Glutamatergic neuron (in vitro differentiated cells): ENCODE results near the gene RASA4B. TPM values are rescaled to one million over a fixed set of nuclear protein-coding genes. Genes with fewer than 3 reads are reported as not detected.
"Not testable (repeated sequence)": the region's sequence is repeated elsewhere in the genome, so short reads cannot be mapped to it uniquely, and the experiment has no call there.

Source experiments
- DNase-seq: peaks from one replicate; pipeline ENCODE4 v3.0.0; 2022
- H3K27ac Mint-ChIP-seq: one replicate; pipeline ENCODE4 v1.8.0; 2020; ENCODE audit warnings: mild to moderate bottlenecking, mixed read lengths, inconsistent platforms; ENCODE audit not compliant: unreplicated experiment
- H3K27me3 Mint-ChIP-seq: one replicate; pipeline ENCODE4 v1.8.0; 2020; ENCODE audit warnings: mild to moderate bottlenecking, moderate library complexity, mixed read lengths, inconsistent platforms; ENCODE audit not compliant: unreplicated experiment
- H3K36me3 Mint-ChIP-seq: one replicate; pipeline ENCODE4 v1.8.0; 2020; ENCODE audit warnings: mild to moderate bottlenecking, mixed read lengths, inconsistent platforms; ENCODE audit not compliant: unreplicated experiment
- H3K4me1 Mint-ChIP-seq: one replicate; pipeline ENCODE4 v1.8.0; 2020; ENCODE audit warnings: mild to moderate bottlenecking, low read depth, mixed read lengths, inconsistent platforms; ENCODE audit not compliant: unreplicated experiment
- H3K4me3 Mint-ChIP-seq: one replicate; pipeline ENCODE4 v1.8.0; 2020; ENCODE audit warnings: mild to moderate bottlenecking, mixed read lengths, inconsistent platforms; ENCODE audit not compliant: unreplicated experiment
- H3K9me3 Mint-ChIP-seq: one replicate; pipeline ENCODE4 v1.8.0; 2020; ENCODE audit warnings: mild to moderate bottlenecking, moderate library complexity, mixed read lengths, inconsistent platforms; ENCODE audit not compliant: unreplicated experiment
- long read RNA-seq: library from polyadenylated mRNA; unstranded; transcript quantifications from one replicate; pipeline ENCODE4 v2.0.0, GENCODE V29; 2020; ENCODE audit not compliant: unreplicated experiment
- total RNA-seq: library from RNA; stranded (reverse); fragmentation: NEBNext Ultra II Directional; extraction: Animal tissue kit (Norgen Biotek cat#: 25700); gene quantifications from one replicate; pipeline ENCODE4 v1.2.1, GENCODE V29; 2021; ENCODE audit not compliant: unreplicated experiment

RASA4B gene
- 40.1 TPM for total RNA-seq
- long read RNA-seq, transcript RASA4B-202 (21 exons, 2,931 nt): major isoform, 6 of 19 reads
- long read RNA-seq, partial matches to known transcripts: 10 of 19 reads
- long read RNA-seq, other reads (novel, unspliced or antisense): 1 of 19 reads

DNA sequence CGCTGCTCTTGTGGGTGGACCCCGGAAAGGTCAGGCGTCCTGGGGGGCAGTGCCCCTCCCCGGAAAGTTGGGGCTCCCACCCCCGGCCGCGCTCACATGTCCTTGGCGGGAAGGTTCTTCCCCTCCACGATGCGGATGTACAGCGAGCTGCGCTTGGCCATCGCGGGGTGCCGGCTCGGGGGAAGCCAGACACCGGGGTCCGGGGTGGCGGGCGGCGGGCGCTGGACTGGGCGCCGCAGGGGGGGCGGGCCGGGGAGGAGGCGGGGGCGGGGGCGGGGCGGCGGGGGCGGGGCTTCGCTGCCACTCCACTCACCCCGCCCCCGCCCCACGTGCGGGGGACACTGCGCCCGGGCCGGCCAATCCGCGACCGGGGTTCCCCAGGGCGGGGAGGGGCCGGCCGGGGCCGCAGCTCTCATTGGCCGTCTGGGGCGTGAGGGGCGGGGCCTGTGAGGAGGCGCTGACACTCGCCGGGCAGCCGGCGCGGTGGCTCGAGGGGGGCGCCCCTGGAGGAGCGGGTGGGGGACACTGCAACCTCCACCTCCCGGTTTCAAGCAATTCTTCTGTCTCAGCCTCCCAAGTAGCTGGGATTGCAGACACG lies at the start of gene RASA4B:
RASA4B (minus strand) TSS at position 228 of the 598 bp plus-strand sequence; CDS start at position 161, 67 bp downstream.
- not testable (repeated sequence) for H3K27ac Mint-ChIP-seq, H3K4me1 Mint-ChIP-seq, H3K4me3 Mint-ChIP-seq, H3K36me3 Mint-ChIP-seq, H3K9me3 Mint-ChIP-seq, H3K27me3 Mint-ChIP-seq
- DNase-seq: peak; percentile 21

DNA sequence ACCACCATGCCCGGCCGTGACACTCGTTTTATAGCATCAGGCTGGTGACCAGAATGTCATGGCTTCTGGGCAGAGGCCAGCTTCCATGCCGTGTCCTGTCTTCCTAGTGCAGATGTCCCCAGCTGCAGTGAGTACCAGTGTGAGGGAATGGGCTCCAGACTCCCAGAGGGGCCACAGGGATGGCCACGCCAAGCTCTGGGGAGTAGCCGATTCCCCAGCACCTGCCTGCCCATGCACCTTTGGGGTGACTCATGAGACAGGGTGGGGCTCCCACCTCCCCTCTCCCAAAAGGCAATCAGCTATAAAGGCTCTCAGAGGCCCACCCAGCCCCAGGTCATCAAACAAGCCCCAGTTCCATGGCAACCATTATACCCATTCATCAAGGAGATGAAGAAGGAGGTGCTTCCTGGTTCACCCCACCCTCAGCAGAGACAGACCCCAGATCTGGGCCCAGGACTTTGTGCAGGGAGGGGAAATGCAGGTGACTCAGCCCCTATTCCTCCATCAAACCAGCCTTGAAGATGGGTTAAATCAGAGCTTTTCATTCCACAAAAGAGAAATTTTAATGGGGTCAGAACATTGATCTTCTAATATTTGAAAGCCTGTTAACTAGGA lies 33.3 kb upstream of the RASA4B start, which contains the start of gene SPDYE2:
SPDYE2 (plus strand) TSS at position 419 of the 615 bp plus-strand sequence. CDS start 2,030 bp downstream, outside the sequence.
- not testable (repeated sequence) for DNase-seq, H3K27me3 Mint-ChIP-seq, H3K36me3 Mint-ChIP-seq, H3K27ac Mint-ChIP-seq, H3K4me1 Mint-ChIP-seq, H3K4me3 Mint-ChIP-seq, H3K9me3 Mint-ChIP-seq

DNA sequence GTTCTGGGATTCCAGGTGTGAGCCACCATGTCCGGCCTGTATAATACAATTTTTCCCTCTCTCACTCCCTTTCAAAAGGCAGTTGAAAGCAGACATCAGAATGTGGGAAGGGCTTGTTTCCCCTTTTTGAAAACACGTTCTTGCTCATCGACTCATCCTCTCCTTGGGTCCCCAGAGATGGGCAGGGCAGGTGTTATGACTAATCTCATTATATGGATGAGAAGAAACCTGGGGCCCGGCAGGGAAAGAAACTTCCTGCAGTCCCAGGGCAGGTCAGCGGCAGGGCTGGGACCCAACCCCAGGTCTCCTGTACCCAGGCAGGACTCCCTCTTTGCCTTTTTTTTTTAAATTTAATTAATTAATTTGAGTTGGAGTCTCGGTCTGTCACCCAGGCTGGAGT lies 28.8 kb upstream of the RASA4B start:
- DNase-seq, H3K4me1 Mint-ChIP-seq, H3K27me3 Mint-ChIP-seq, H3K4me3 Mint-ChIP-seq, H3K36me3 Mint-ChIP-seq, H3K9me3 Mint-ChIP-seq, H3K27ac Mint-ChIP-seq: not testable (repeated sequence)

DNA sequence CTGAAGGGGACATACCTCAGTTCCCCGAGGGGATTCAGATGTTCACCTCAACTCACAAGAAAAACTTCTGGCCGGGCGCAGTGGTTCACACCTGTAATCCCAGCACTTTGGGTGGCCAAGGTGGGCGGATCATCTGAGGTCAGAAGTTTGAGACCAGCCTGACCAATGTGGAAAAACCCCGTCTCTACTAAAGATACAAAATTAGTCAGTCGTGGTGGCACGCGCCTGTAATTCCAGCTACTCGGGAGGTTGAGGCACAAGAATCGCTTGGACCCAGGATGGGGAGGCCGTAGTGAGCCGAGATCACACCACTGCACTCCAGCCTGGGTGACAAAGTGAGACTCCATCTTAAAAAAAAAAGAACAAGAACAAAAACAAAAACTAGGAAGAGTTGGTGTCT lies 27.7 kb upstream of the RASA4B start:
- not testable (repeated sequence) for H3K27ac Mint-ChIP-seq, H3K4me1 Mint-ChIP-seq, H3K27me3 Mint-ChIP-seq, H3K36me3 Mint-ChIP-seq, H3K9me3 Mint-ChIP-seq, H3K4me3 Mint-ChIP-seq, DNase-seq

DNA sequence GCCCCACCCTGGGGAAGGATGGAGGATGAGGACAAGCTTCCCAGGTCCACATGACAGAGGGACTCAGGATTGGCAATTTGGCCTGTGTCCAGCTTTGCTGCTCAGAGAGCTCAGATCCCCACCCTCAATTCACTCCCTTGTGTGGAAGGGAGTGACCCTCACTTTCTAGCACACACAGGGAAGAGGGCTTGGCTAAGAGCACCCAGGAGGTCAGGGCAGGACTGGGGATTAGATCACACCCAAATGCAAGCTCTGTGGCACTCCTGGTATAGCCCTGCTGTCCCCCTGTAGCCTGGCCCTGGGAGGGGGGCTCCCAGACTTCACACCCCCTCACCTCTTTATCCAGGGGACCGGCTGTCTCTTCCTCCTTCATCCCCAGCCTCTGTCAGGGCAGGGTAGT lies 26.8 kb upstream of the RASA4B start:
- not testable (repeated sequence) for H3K4me3 Mint-ChIP-seq, H3K36me3 Mint-ChIP-seq, H3K9me3 Mint-ChIP-seq, H3K4me1 Mint-ChIP-seq, H3K27ac Mint-ChIP-seq, DNase-seq, H3K27me3 Mint-ChIP-seq

DNA sequence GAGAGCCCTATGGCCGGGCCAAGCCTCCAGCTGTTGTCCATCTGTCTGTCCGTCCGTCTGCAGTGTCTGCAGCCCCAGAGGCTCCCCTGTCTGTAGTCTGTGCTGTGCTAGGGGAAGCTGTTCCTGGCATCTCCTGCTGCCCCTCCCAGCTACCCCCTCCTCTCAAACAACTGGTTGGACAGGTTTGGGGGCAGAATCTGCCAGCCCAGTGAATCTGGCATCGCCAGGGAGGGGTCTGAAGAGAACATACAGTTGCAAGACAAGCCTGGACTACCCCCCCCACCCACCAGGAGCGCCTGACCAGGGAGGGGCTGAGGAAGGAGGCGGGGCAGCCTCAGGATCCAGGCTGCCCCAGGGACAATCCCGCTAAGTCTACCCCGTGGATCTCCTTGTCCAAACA lies 26.0 kb upstream of the RASA4B start, which contains the start of gene UPK3BL2:
UPK3BL2 (minus strand) TSS at position 101 of the 400 bp plus-strand sequence; CDS start at position 41, 60 bp downstream.
- H3K36me3 Mint-ChIP-seq, H3K9me3 Mint-ChIP-seq, H3K27me3 Mint-ChIP-seq, DNase-seq, H3K4me1 Mint-ChIP-seq, H3K27ac Mint-ChIP-seq, H3K4me3 Mint-ChIP-seq: not testable (repeated sequence)

DNA sequence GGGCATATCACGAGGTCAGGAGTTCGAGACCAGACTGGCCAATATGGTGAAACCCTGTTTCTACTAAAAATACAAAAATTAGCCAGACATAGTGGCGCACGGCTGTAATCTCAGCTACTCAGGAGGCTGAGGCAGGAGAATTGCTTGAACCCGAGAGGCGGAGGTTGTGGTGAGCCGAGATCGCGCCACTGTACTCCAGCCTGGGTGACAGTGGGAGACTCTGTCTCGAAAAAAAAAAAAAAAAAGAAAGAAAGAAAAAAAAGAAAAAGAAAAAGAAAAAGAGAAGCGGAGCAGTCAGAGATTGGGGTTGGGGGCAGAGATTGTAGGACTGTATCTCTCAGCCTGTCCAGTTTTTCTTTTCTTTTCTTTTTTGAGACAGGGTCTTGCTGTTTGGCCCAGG lies 25.2 kb upstream of the RASA4B start:
- not testable (repeated sequence) for H3K9me3 Mint-ChIP-seq, H3K27me3 Mint-ChIP-seq, H3K4me3 Mint-ChIP-seq, H3K27ac Mint-ChIP-seq, DNase-seq, H3K4me1 Mint-ChIP-seq, H3K36me3 Mint-ChIP-seq

DNA sequence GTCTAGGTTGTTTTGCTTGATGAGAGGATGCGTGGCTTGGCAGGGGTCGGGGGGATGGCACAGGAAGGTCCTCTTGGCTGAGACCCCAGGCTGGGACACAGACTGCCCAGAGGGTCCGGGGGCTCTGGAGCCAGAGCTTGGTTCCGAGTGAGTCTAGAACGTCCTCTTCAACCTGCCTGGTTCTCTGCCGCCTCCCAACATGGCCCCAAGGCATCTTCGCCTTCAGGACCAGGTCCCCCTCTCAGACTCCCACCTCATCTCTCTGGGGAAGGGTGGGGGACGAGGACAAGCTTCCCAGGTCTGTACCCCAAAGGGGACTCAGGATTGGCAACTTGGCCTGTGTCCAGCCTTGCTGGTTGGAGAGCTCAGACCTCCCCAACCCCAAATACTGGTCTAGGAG lies 24.5 kb upstream of the RASA4B start:
- H3K27ac Mint-ChIP-seq, H3K27me3 Mint-ChIP-seq, H3K36me3 Mint-ChIP-seq, H3K9me3 Mint-ChIP-seq, H3K4me1 Mint-ChIP-seq, DNase-seq, H3K4me3 Mint-ChIP-seq: not testable (repeated sequence)

DNA sequence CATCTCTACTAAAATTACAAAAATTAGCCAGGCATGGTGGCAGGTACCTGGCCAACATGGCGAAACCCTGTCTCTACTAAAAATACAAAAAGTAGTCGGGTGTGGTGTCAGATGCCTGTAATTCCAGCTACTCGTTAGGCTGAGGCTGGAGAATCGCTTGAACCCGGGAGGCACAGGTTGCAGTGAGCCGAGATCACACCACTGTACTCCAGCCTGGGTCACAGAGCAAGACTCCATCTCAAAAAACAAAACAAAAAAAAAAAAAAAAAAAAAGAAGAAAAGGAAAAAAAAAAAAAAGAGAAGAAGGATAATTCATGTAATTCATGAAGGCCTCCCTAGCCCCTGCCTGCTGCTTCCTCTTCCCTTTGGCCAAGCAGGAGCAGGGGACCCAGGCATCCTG lies 23.0 kb upstream of the RASA4B start:
- not testable (repeated sequence) for H3K27ac Mint-ChIP-seq, H3K36me3 Mint-ChIP-seq, H3K9me3 Mint-ChIP-seq, H3K4me3 Mint-ChIP-seq, H3K4me1 Mint-ChIP-seq, H3K27me3 Mint-ChIP-seq, DNase-seq

DNA sequence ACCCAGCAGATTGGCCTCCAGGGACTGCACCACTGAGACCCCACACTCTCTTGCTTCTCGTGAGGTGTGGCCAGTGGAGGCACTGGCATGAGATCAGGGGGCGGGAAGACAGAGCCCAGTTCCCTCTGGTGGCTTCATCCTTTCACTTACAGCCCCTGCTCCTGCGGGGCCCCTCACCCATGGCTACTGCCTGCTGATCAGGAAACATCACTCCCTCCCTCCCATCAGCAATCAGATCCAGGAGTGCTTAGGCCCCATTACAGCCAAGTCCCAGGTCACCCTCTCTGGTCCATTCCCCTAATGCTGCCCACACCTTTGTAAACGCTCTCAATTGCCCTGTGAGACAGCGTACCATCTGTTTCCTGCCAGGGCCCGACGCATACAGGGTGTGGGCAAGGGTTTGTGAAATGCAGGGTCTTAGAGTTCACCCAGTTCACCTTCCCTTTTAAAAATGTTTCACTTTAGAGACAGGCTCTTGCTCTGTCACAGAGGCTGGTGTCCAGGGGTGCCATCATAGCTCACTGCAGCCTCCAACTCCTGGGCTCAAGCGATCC lies 17.6 kb upstream of the RASA4B start:
- H3K27me3 Mint-ChIP-seq, H3K4me3 Mint-ChIP-seq, H3K9me3 Mint-ChIP-seq, H3K36me3 Mint-ChIP-seq, DNase-seq, H3K27ac Mint-ChIP-seq, H3K4me1 Mint-ChIP-seq: not testable (repeated sequence)

DNA sequence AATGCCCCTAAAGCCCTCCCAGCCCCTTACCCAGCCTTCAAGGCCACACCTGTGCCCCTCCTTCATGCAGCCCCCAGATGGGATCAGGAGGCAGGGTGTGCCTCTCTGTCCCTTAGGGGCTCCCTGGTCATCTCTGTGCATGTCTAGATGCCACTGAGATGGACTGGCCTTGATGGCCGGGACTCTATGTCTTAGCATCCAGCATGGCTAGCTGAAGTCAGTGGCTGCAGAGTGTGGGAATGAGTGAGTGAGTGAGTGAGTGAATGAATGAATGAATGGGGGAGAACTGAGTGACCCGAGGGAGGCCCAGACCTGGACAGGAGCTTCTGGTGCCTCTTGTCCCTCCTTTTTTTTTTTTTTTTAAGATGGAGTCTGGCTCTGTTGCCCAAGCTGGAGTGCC lies 14.6 kb upstream of the RASA4B start:
- H3K27me3 Mint-ChIP-seq, H3K9me3 Mint-ChIP-seq, H3K4me1 Mint-ChIP-seq, H3K4me3 Mint-ChIP-seq, H3K36me3 Mint-ChIP-seq, DNase-seq, H3K27ac Mint-ChIP-seq: not testable (repeated sequence)

DNA sequence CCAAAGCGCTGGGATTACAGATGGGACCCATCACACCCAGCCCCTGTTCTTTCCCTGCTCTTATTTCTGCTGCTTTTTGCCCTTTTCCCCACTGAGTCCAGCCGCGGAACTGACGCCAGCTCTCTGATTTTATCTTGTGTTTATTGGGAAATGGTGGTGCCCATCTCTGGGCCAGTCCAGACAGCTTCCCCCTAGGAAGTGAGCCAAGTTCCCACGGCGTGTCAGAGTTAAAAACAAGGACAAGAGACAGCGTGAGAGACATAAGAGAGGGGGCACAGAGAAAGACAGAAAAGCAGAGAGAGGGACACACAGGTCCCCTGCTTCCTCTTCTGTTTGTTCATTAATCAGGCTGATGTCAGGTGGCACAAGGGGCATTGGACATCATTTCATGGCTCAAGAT lies 14.0 kb upstream of the RASA4B start:
- not testable (repeated sequence) for H3K27me3 Mint-ChIP-seq, H3K36me3 Mint-ChIP-seq

More for the DNA sequence above, 14.0 kb upstream of the RASA4B start:
- DNase-seq, H3K27ac Mint-ChIP-seq, H3K4me3 Mint-ChIP-seq, H3K4me1 Mint-ChIP-seq, H3K9me3 Mint-ChIP-seq: not testable (repeated sequence)
